GM12873 (cell line): ENCODE results near the gene HOXC10.

Experiments
- CTCF ChIP-seq: IDR thresholded peaks from 2 replicates; pipeline ENCODE4 v1.5.1; 2012; ENCODE audit warnings: low read depth, mild to moderate bottlenecking, moderate library complexity, low read length, control low read depth; ENCODE audit not compliant: insufficient read depth; ENCODE audit errors: missing control alignments

HOXC10 gene

DNA sequence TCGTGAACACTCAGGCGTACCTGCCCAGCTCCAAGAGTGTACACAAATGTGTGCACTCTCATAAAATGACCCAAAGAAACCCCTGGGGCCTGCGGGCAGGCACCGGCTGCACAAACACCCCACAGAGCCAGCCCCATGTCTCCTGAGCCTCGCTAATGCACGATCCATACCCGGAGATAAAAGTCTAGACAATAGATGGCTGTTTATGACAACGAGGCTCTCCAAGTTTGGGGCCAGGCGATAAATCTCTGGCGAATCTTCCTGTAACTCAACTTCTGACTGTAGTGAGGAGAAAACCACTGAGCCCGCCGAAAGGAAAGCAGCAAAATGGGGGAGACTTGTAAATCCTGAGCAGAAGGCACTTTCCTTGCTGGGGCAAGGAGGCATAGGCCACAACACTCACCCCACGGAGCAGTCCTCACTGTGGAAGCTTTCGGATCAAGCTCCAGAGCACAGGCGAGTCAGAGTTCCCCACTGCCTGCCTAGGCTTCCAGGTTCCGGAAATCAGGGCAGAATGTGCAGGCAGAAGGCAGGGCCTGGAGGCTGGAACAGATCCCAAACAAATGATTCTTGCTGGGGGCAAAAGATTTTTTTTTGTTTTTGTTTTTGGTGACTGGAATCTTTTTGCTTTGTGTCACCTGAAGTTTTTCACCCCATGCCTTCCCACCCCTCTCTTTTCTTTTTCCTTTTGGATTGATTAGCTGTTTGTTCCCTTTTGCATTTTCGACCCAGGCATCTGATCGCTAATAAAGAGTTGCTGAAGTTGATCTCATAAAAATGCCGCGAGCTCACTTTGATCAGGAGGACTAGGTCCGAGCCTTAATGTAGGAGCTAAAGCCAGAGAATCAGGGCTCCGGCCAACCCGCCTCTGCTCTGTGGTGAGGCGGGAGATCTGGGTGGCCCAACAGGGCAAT, 16.5 kb upstream of the HOXC10 start:
- no peak for TF ChIP-seq CTCF

DNA sequence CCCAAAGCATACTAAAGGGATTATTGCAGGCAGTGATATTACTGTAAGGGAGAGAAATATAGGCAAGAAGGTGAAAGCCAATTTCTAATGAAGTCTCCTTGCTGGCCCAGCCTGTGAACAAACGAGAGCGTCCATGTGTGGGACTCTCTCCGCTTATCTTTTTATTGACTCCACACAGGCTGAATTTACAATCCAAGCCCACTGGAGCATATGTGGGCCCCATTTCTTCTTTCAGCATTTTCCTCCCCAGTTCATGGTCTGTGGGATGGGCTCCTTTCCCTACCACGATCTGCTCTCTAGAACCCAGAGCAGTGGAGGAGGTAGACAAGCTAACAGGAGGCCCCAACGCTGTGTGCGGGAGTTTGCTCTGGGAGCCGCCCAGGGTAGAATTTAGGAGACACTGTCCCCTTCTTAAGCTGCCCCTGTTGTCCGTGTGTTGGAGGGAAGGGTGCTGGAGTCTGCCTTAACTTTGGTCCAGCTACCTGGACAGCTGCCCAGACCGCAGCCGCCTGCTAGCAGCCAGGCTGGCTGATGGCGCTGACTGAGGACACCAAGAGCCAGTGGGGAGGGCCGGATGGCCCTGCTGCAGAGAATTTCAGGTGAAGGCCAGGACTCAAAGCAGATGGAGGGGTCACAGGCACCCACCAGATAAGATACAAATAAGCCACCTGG, 15.2 kb upstream of the HOXC10 start:
- no peak for TF ChIP-seq CTCF

GRCh38 chr12:53970451-53970850, 14.5 kb upstream of the HOXC10 start:
- no peak for TF ChIP-seq CTCF

DNA sequence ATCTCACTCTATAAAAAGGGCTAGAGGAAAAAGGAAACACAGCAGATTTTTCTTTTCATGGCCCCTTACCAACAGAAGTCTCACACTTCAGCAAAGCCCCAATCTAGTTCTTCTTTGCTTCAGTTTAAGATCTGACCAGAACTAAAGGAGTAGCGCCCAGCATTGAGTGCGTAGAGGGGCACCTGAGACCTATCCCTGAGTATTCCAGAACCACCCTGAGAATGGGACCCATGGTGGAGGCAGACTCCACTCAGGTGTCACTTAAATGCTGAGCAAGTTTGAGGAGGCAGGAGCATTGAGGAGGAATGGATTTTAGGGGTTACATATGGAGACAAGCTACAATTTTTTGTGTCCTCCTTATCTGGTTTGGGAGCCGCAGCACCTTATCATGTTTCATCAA, 13.8 kb upstream of the HOXC10 start:
- TF ChIP-seq CTCF, result no peak

DNA sequence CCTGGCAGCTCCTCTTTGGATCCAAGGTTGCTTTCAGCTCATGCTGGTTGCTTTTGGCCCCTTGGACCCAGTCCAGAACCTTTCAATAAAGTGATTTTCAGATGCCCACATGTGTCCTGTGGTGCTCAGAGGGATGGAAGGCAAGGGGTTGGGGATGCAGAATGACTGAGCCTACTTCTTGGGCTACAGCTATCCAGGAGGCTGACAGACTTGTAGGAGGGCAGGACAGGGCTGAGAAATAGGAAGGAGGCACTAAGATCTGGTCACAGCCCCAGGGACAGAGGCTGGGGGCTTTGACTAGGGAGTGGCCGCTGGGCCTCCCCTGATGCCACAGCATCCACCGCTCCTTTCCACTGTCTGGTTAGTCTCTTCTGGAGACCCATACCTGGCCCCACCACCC, 13.3 kb upstream of the HOXC10 start:
- TF ChIP-seq CTCF, result no peak

GRCh38 chr12:53972152-53972702, 12.7 kb upstream of the HOXC10 start:
- TF ChIP-seq CTCF, result no peak

DNA sequence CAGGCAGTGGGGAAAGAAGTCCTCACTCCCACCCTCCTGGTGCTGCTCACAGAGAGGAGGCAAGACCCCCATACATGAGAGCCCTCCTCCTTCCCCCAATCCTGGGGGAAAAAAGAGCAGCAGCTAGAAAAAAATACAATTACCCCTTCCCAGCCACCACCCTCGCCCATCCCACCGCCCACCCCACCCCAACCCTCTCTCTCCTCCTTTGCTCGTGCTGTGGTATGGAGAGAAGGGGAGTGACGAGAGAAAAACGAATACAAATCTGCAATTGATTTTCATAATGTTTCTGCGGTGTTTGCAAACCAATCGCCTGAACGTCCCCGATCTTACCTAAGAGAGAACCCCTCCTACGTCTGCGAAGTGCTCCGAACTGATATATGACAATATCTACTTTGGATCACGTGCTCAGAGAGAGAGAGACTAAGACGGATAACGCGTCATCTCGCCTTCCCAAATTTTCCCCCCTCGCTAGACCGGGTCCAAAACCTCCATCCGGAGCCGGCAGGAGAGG, 12.2 kb upstream of the HOXC10 start, which contains the start of gene HOXC11:
Gene HOXC11 (plus strand): TSS at position 405 of the 514 bp plus-strand sequence. CDS start 116 bp downstream, outside the sequence.
- no peak for TF ChIP-seq CTCF
